Measurements from ENCODE around the gene NIPAL4.

GRCh38 chr5:157450024-157450423, 10.0 kb upstream of the NIPAL4 start:
- TF ChIP-seq EZH2 (IDR thresholded peaks at IDR 0.05; ENCODE audit: low read depth) = no peak
- TF ChIP-seq CTCF (conservative IDR thresholded peaks at IDR 0.05) = no peak

Measured in PC-9 (cell line).